Activated CD8-positive, alpha-beta T cell treated with anti-CD3 and anti-CD28 coated beads for 36 hours (primary cell): ENCODE results near the gene FAM168A. TPM values are rescaled to one million over a fixed set of nuclear protein-coding genes. Genes with fewer than 3 reads are reported as not detected.

Experiments
- ATAC-seq: fragments of 200-7000 bp; cut with Tn5 transposase; one replicate; pipeline ENCODE4 v1.10.0; 2021; ENCODE audit warnings: mild to moderate bottlenecking, moderate library complexity
- CTCF ChIA-PET: fragments of 350-600 bp; sonication (Branson Sonifier 250); formaldehyde crosslinking; loops from one replicate; lab custom pipeline; 2021; ENCODE audit warnings: antibody characterized with exemption; lab: Charles Lee
- POLR2A ChIA-PET: fragments of 350-600 bp; sonication (Branson Sonifier 250); formaldehyde crosslinking; loops from one replicate; lab custom pipeline; 2021; ENCODE audit warnings: antibody characterized with exemption; lab: Charles Lee
- DNase-seq: peaks from one replicate; pipeline ENCODE4 v3.0.0-alpha.2; 2020
- H3K27ac Mint-ChIP-seq: one replicate; pipeline ENCODE4 v1.8.0; 2021; ENCODE audit warnings: mild to moderate bottlenecking, mixed read lengths
- H3K27me3 Mint-ChIP-seq: one replicate; pipeline ENCODE4 v1.8.0; 2021; ENCODE audit warnings: mixed read lengths
- H3K36me3 Mint-ChIP-seq: one replicate; pipeline ENCODE4 v1.8.0; 2021; ENCODE audit warnings: low read depth, mixed read lengths
- H3K4me1 Mint-ChIP-seq: one replicate; pipeline ENCODE4 v1.8.0; 2021; ENCODE audit warnings: low read depth, mixed read lengths
- H3K4me3 Mint-ChIP-seq: one replicate; pipeline ENCODE4 v1.8.0; 2021; ENCODE audit warnings: mild to moderate bottlenecking, moderate library complexity, mixed read lengths
- H3K9me3 Mint-ChIP-seq: one replicate; pipeline ENCODE4 v1.8.0; 2021; ENCODE audit warnings: mixed read lengths
- CTCF ChIP-seq: fragments of 200-600 bp; IDR thresholded peaks from one replicate; pipeline ENCODE4 v1.8.0; 2022; ENCODE audit warnings: antibody characterized with exemption, mild to moderate bottlenecking
- intact Hi-C: fragments of 100-400 bp; cut with micrococcal nuclease; formaldehyde crosslinking; loops from one replicate; pipeline ENCODE4 v1.10.0; 2022
- total RNA-seq, 2 experiments: library from RNA; stranded (reverse); gene quantifications; one replicate each; pipeline ENCODE4 v1.2.3, GENCODE V29; 2021

The FAM168A gene
- total RNA-seq, 2 experiments from 2014 or later, result 13.0 to 14.2 TPM

DNA sequence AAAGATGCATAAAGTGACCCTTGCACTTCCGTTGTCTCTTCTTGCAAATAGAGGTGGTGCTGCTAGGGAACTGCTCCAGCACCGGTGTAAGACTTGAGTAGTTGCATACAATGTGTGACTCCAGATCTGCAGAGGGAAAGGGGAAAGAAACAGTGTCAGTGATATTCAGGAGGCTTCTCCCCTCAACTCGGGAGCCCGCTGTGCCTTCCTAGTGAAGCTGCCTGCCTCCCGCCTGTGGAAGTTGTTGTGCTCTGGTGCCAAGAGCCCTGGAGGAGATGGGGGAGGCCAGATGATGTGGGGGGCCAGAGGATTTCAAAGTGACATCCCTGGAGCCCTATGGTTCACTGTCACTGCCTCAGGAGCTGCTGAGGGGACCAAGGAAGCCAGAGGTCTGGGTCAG lies 191.3 kb downstream of the FAM168A start:
- Mint-ChIP-seq H3K27ac (no peak overlapping the region), H3K4me3 (no peak overlapping the region), H3K27me3 (no peaks in the 10 kb centered on the region), H3K9me3 (no peaks in the 10 kb centered on the region), H3K4me1 (no peaks in the 10 kb centered on the region), H3K36me3 (peaks cover 4% of the 10 kb centered on the region)
- ChIA-PET POLR2A (no interaction called here), CTCF (interaction anchor here (0.7 to 4.4 kb wide), 5 partner anchors 10 to 255 kb away, joined by 3 to 12 read pairs (median 7); no protein-coding TSS in a partner anchor)
- no peak for TF ChIP-seq CTCF
- ATAC-seq, result no peak
- DNase-seq, result no peak
- intact Hi-C loops, result no loop called here

DNA sequence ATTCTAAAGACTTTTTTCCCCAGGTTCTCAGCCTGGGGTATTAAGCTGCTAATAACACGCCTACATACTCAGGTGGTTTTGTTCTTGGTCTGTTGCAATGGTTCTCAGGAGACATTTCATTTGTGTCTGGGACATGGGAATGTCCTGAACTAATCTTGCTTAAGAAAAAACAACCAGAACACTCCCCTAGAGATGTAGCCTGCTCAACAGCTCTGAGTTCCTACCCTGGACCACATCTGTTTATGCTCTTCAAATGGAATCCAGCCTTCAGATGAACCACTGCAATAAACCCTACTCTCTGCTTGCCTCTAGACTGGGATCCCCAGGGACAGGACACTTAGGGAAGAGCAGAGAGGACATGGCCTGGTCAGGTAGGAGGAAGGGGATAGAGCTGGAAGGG lies 191.8 kb downstream of the FAM168A start:
- CTCF ChIA-PET, result interaction anchor here (2.1 to 4.4 kb wide), 2 partner anchors 55 to 99 kb away, joined by 7 to 12 read pairs; no protein-coding TSS in a partner anchor
- intact Hi-C loops, result no loop called here
- peaks cover 4% of the 10 kb centered on the region for H3K36me3 Mint-ChIP-seq
- no peak overlapping the region for H3K4me3 Mint-ChIP-seq
- no peaks in the 10 kb centered on the region for H3K4me1 Mint-ChIP-seq
- POLR2A ChIA-PET, result interaction anchor here (0.8 kb wide), 1 partner anchor 39 kb away, joined by 3 read pairs; no protein-coding TSS in a partner anchor
- no peak overlapping the region for H3K27ac Mint-ChIP-seq
- H3K9me3 Mint-ChIP-seq, result no peaks in the 10 kb centered on the region
- DNase-seq (no peak), ATAC-seq (no peak)
- TF ChIP-seq CTCF, result no peak
- H3K27me3 Mint-ChIP-seq, result no peaks in the 10 kb centered on the region

DNA sequence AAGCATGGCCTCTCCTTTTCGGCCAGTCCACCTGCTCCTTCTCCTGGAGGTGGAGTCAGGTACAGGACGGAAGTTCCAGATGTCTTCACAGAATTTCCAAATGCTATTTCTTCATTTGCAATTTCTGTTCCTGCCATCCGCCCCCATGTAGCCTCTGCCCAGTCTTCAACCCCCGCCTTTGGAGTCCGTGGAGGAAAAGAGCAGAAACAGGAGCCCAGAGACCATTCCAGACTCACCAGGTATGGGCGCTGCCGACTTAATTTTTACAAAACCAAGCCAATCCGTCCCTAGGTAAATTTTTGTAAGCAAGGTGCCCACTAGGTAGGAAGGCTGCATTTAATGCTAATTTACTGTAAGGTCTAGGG lies 192.8 kb downstream of the FAM168A start:
- Mint-ChIP-seq H3K4me3 (no peak overlapping the region), H3K9me3 (no peaks in the 10 kb centered on the region), H3K27ac (no peak overlapping the region), H3K27me3 (no peaks in the 10 kb centered on the region), H3K36me3 (peaks cover 4% of the 10 kb centered on the region), H3K4me1 (no peaks in the 10 kb centered on the region)
- ChIA-PET POLR2A (interaction anchor here (0.8 kb wide), 1 partner anchor 38 kb away, joined by 3 read pairs; no protein-coding TSS in a partner anchor), CTCF (interaction anchor here (2.1 to 4.4 kb wide), 2 partner anchors 54 to 98 kb away, joined by 7 to 12 read pairs; no protein-coding TSS in a partner anchor)
- ATAC-seq, result no peak
- no peak for TF ChIP-seq CTCF
- intact Hi-C loops, result no loop called here
- no peak for DNase-seq

DNA sequence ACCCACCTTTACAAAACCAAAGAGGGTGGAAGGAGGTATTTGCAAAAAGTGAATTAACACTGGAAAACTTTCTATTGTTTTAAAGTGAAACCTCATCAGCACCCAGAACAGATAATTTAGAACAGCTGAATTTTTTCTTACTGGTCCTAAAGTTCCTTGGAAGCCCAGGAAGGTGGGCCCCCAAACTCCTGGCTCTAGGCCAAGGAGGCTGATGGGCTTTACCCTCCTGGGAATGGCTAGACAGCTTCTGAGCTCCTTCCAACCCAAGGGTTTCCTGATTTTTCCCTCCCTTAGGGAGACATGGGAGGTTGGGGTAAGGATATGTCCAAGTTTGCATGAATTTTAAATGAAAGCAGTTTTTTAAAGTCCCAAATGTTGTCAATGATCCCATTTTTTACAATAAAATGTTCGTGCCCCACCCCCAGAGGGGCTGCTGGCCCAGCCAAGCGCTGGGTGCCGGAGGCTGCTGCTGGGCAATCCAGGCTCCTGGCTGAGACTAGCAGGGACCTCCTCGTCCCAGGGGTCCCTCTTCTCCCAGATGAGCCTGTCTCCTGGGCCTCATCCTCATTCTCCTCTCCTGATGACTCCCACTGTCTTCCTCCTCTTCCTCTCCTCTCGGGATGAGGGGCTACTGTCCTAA lies 193.3 kb downstream of the FAM168A start:
- DNase-seq (no peak), ATAC-seq (no peak)
- peaks cover 4% of the 10 kb centered on the region for H3K36me3 Mint-ChIP-seq
- intact Hi-C loops, result no loop called here
- no peaks in the 10 kb centered on the region for H3K4me1 Mint-ChIP-seq
- ChIA-PET CTCF (no interaction called here), POLR2A (no interaction called here)
- no peak for TF ChIP-seq CTCF
- no peaks in the 10 kb centered on the region for H3K9me3 Mint-ChIP-seq
- H3K27me3 Mint-ChIP-seq, result no peaks in the 10 kb centered on the region
- no peak overlapping the region for H3K27ac Mint-ChIP-seq
- H3K4me3 Mint-ChIP-seq, result no peak overlapping the region

- intact Hi-C loops, result no loop called here
- H3K27ac Mint-ChIP-seq, result no peak overlapping the region
Measured at GRCh38 chr11:73404048-73404447, 193.9 kb downstream of the FAM168A start.

More at GRCh38 chr11:73404048-73404447, 193.9 kb downstream of the FAM168A start:
- Mint-ChIP-seq H3K27me3 (no peaks in the 10 kb centered on the region), H3K36me3 (peaks cover 7% of the 10 kb centered on the region), H3K4me1 (no peaks in the 10 kb centered on the region), H3K9me3 (no peaks in the 10 kb centered on the region), H3K4me3 (no peak overlapping the region)
- ATAC-seq (no peak), DNase-seq (no peak)
- ChIA-PET CTCF (interaction anchor here (1.2 kb wide), 1 partner anchor 31 kb away, joined by 3 read pairs; no protein-coding TSS in a partner anchor), POLR2A (no interaction called here)
- TF ChIP-seq CTCF, result no peak
